A673 (cell line): ENCODE data around the gene FITM2. TPM values are rescaled to one million over a fixed set of nuclear protein-coding genes. Genes with fewer than 3 reads are reported as not detected.
A peak's percentile ranks its signal among the peaks of the same experiment; 100 is the strongest.

ENCODE experiments used
- BruUV-seq: library from RNA; stranded (reverse); fragments of 400-500 nt; replicated peaks from 2 replicates; lab custom pipeline; 2021; lab: Mats Ljungman, UMichigan
- CTCF ChIA-PET: fragments of 300-600 bp; sonication (Branson Sonifier 250); formaldehyde crosslinking; loops from one replicate; lab custom pipeline; 2022; ENCODE audit warnings: antibody characterized with exemption; lab: Charles Lee
- POLR2A ChIA-PET: fragments of 300-600 bp; sonication (Branson Sonifier 250); formaldehyde crosslinking; loops from one replicate; lab custom pipeline; 2022; ENCODE audit warnings: antibody characterized with exemption; ENCODE audit not compliant: low non-redundant PET; lab: Charles Lee
- DNase-seq: peaks from one replicate; pipeline ENCODE4 v3.0.0-alpha.2; 2015; ENCODE audit warnings: low spot score
- H3K27ac ChIP-seq: fragments of 200-600 bp; sonication (generic); 2 replicates; pipeline ENCODE4 v1.5.1; 2016; ENCODE audit warnings: mixed run types, low read depth, mild to moderate bottlenecking, mixed read lengths, antibody characterized with exemption, low read length; ENCODE audit not compliant: poor library complexity, severe bottlenecking
- H3K27me3 ChIP-seq: fragments of 200-600 bp; sonication (generic); replicated peaks from 2 replicates; pipeline ENCODE4 v1.6.1; 2017; ENCODE audit warnings: mixed run types, low read depth, mild to moderate bottlenecking, mixed read lengths, antibody characterized with exemption, low read length; ENCODE audit not compliant: insufficient read depth, poor library complexity
- H3K36me3 ChIP-seq: fragments of 200-600 bp; sonication (generic); 2 replicates; pipeline ENCODE4 v1.6.1; 2016; ENCODE audit warnings: mixed run types, mild to moderate bottlenecking, mixed read lengths, antibody characterized with exemption, low read length; ENCODE audit not compliant: insufficient read depth, poor library complexity, severe bottlenecking
- H3K4me1 ChIP-seq: fragments of 200-600 bp; sonication (generic); 2 replicates; pipeline ENCODE4 v1.6.1; 2017; ENCODE audit warnings: mixed run types, mild to moderate bottlenecking, mixed read lengths, antibody characterized with exemption, low read length; ENCODE audit not compliant: insufficient read depth, poor library complexity, severe bottlenecking
- H3K4me3 ChIP-seq: fragments of 200-600 bp; sonication (generic); 2 replicates; pipeline ENCODE4 v1.5.1; 2016; ENCODE audit warnings: low read depth, mixed run types, mild to moderate bottlenecking, mixed read lengths, low read length; ENCODE audit not compliant: poor library complexity, severe bottlenecking
- H3K9me3 ChIP-seq: fragments of 200-600 bp; sonication (generic); 2 replicates; pipeline ENCODE4 v1.6.1; 2016; ENCODE audit warnings: mixed run types, low read depth, mild to moderate bottlenecking, mixed read lengths, antibody characterized with exemption, low read length; ENCODE audit not compliant: poor library complexity, severe bottlenecking
- CTCF ChIP-seq: fragments of 300-800, 200-600 bp; sonication (generic); conservative IDR thresholded peaks from 2 replicates; pipeline ENCODE4 v1.5.1; 2017; ENCODE audit warnings: low read depth, mild to moderate bottlenecking, antibody characterized with exemption, low read length, moderate library complexity, mixed read lengths
- EZH2 ChIP-seq: fragments of 200-600 bp; sonication (generic); IDR thresholded peaks from 2 replicates; pipeline ENCODE4 v1.6.1; 2017; ENCODE audit warnings: borderline replicate concordance, low read depth, mild to moderate bottlenecking, mixed read lengths, antibody characterized with exemption, low read length; ENCODE audit not compliant: poor library complexity, severe bottlenecking
- intact Hi-C: fragments of 100-400 bp; cut with micrococcal nuclease; formaldehyde crosslinking; loops from one replicate; pipeline ENCODE4 v1.10.0; 2022; ENCODE audit not compliant: unreplicated experiment
- total RNA-seq: library from RNA; stranded (reverse); gene quantifications from 2 replicates; pipeline ENCODE4 v1.2.3, GENCODE V29; 2021

Gene FITM2
- total RNA-seq, 1 experiment from 2014 or later: 5.7 TPM

- Histone ChIP-seq H3K36me3 (no peaks in the 10 kb centered on the region), H3K4me1 (no peaks in the 10 kb centered on the region), H3K27me3 (no peaks in the 10 kb centered on the region), H3K9me3 (no peaks in the 10 kb centered on the region), H3K27ac (no peak overlapping the region), H3K4me3 (no peak overlapping the region)
- no peak for TF ChIP-seq EZH2
- TF ChIP-seq CTCF: no peak
- intact Hi-C loops: no loop called here
- POLR2A ChIA-PET: no interaction called here
- CTCF ChIA-PET: interaction anchor here (0.6 kb wide), 1 partner anchor 13 kb away, joined by 4 read pairs; the partner anchor contains the start of gene FITM2
- BruUV-seq: no TSS peak
- no peak for DNase-seq
Measured at GRCh38 chr20:44297721-44298120, 13.3 kb downstream of the FITM2 start.

GRCh38 chr20:44296011-44296410, 15.0 kb downstream of the FITM2 start:
- ChIA-PET CTCF (no interaction called here), POLR2A (no interaction called here)
- intact Hi-C loops: no loop called here
- Histone ChIP-seq H3K27me3 (no peaks in the 10 kb centered on the region), H3K36me3 (no peaks in the 10 kb centered on the region), H3K9me3 (no peaks in the 10 kb centered on the region), H3K4me3 (no peak overlapping the region), H3K4me1 (no peaks in the 10 kb centered on the region), H3K27ac (no peak overlapping the region)
- BruUV-seq: no TSS peak
- no peak for TF ChIP-seq CTCF
- no peak for TF ChIP-seq EZH2
- DNase-seq: peak; percentile 21

GRCh38 chr20:44291754-44292153, 19.2 kb downstream of the FITM2 start:
- BruUV-seq: no TSS peak
- no peak overlapping the region for H3K4me3 ChIP-seq
- H3K9me3 ChIP-seq: no peaks in the 10 kb centered on the region
- ChIA-PET POLR2A (no interaction called here), CTCF (no interaction called here)
- intact Hi-C loops: no loop called here
- no peaks in the 10 kb centered on the region for H3K27me3 ChIP-seq
- no peak overlapping the region for H3K27ac ChIP-seq
- TF ChIP-seq EZH2 (no peak), CTCF (no peak)
- no peak for DNase-seq
- no peaks in the 10 kb centered on the region for H3K36me3 ChIP-seq
- no peaks in the 10 kb centered on the region for H3K4me1 ChIP-seq
